Activated naive CD4-positive, alpha-beta T cell treated with anti-CD3 and anti-CD28 coated beads for 36 hours (primary cell): Measurements from ENCODE around the gene TNRC6A. TPM values are rescaled to one million over a fixed set of nuclear protein-coding genes. Genes with fewer than 3 reads are reported as not detected.

Experiments used
- CTCF ChIA-PET: fragments of 350-600 bp; sonication (Branson Sonifier 250); formaldehyde crosslinking; loops from one replicate; lab custom pipeline; 2021; ENCODE audit warnings: antibody characterized with exemption; lab: Charles Lee
- DNase-seq: peaks from one replicate; pipeline ENCODE4 v3.0.0-alpha.2; 2020
- H3K27ac Mint-ChIP-seq: one replicate; pipeline ENCODE4 v1.8.0; 2021; ENCODE audit warnings: mild to moderate bottlenecking, mixed read lengths
- H3K27me3 Mint-ChIP-seq: one replicate; pipeline ENCODE4 v1.8.0; 2021; ENCODE audit warnings: low read depth, mixed read lengths
- H3K36me3 Mint-ChIP-seq: one replicate; pipeline ENCODE4 v1.8.0; 2021; ENCODE audit warnings: low read depth, mixed read lengths
- H3K4me1 Mint-ChIP-seq: one replicate; pipeline ENCODE4 v1.8.0; 2021; ENCODE audit warnings: low read depth, mixed read lengths
- H3K4me3 Mint-ChIP-seq: one replicate; pipeline ENCODE4 v1.8.0; 2021; ENCODE audit warnings: mild to moderate bottlenecking, moderate library complexity, mixed read lengths
- H3K9me3 Mint-ChIP-seq: one replicate; pipeline ENCODE4 v1.8.0; 2021; ENCODE audit warnings: mixed read lengths
- intact Hi-C: fragments of 100-400 bp; cut with micrococcal nuclease; formaldehyde crosslinking; loops from one replicate; pipeline ENCODE4 v1.15.1; 2023
- total RNA-seq, 2 experiments: library from RNA; stranded (reverse); gene quantifications; one replicate each; pipeline ENCODE4 v1.2.3, GENCODE V29; 2021

TNRC6A gene
- total RNA-seq, 2 experiments from 2014 or later: 37.2 to 39.0 TPM

DNA sequence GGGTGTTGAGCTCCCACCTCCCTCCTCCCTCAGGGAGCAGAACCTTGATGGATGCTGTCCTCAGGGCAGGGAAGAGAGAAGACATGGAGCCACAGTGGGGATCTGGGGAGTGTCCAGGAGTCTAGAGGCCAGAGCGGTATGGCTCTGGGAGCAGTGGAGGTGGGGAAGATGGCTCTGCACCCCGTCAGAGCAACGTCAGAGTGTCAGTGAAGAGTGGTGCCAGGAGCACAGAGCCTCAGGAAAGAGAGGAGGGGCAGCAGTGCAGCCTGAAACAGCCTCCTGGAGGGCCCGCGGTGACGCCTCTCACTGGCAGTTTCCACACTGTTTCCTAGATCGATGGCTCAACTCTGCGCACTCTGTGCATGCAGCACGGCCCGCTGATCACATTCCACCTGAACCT, 93.1 kb downstream of the TNRC6A start:
- CTCF ChIA-PET: no interaction called here
- no peak for DNase-seq
- Mint-ChIP-seq H3K4me3 (no peak overlapping the region), H3K36me3 (peaks cover 51% of the 10 kb centered on the region), H3K4me1 (no peaks in the 10 kb centered on the region), H3K27me3 (no peaks in the 10 kb centered on the region), H3K27ac (no peak overlapping the region), H3K9me3 (no peaks in the 10 kb centered on the region)
- intact Hi-C loops: no loop called here

DNA sequence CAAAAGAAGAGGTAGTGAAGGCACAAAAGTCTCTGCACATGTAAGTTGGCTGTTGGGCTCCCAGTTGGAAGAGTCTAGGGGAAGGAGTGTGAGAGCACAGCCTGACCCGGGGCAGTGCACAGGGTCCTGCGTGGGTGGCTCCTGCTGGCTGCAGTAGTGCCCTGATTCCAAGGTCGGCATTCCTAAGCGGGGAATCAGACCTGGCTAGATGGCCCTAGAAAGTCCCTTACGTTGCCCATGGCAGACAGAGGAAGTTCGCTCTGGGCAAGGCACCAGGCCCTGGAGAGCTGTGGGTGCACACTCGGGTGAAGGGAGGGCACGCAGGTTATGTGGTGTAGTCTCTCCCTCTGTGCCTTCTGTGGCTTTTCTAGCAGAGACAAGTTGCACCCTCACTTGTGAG, 93.5 kb downstream of the TNRC6A start:
- Mint-ChIP-seq H3K27me3 (no peaks in the 10 kb centered on the region), H3K4me1 (no peaks in the 10 kb centered on the region), H3K36me3 (peaks cover 48% of the 10 kb centered on the region), H3K27ac (no peak overlapping the region), H3K9me3 (no peaks in the 10 kb centered on the region), H3K4me3 (no peak overlapping the region)
- no peak for DNase-seq
- intact Hi-C loops: no loop called here
- CTCF ChIA-PET: no interaction called here

DNA sequence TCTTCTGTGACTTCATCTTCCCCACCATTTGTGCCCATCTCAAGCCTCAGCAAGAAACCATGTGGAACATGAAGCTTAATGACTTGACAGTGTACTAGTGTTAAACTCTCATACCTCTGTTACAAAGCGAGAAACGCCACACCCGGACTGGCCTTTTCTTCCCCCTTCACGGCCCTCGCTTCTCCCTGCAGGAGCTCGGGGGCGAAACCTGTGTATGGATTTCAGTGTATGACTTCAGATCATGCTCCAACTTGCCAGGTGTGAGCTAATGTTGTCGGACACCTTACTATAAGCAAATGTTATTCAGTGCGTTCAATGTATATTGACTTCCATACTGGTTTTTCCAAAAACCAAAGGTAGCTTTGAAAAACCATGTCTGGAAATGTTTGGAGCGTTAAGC, 96.2 kb downstream of the TNRC6A start:
- peaks cover 36% of the 10 kb centered on the region for H3K36me3 Mint-ChIP-seq
- no peak overlapping the region for H3K27ac Mint-ChIP-seq
- no peaks in the 10 kb centered on the region for H3K27me3 Mint-ChIP-seq
- H3K9me3 Mint-ChIP-seq: no peaks in the 10 kb centered on the region
- intact Hi-C loops: no loop called here
- no peak for DNase-seq
- H3K4me3 Mint-ChIP-seq: no peak overlapping the region
- CTCF ChIA-PET: no interaction called here
- no peaks in the 10 kb centered on the region for H3K4me1 Mint-ChIP-seq

DNA sequence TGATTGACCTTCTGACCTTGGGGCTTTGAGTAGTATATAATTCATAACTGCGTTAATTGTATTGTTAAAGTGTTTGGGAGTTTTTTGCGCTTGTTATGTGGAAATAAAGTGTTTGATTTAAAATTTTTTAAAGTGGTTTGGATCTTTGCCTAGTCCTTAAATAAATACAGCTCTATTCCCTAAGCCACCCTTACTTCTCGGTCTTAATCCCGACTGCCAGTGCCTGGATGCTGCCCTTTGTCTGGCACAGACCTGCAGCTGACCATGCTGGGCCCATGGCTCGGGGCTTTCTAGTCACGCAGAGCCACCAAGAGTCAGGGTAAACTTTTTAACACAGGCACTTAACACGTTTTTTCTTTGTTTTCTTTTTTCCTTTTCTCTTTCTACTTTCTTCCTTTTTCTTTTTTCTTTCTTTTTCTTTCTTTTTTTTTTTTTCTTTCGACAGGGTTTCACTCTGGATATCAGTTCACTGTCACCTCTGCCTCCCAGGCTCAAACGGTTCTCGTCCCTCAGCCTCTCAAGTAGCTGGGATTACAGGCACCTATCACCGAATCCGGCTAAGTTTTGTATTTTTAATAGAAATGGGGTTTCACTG, 96.7 kb downstream of the TNRC6A start:
- no peak for DNase-seq
- Mint-ChIP-seq H3K36me3 (peaks cover 31% of the 10 kb centered on the region), H3K4me3 (no peak overlapping the region), H3K4me1 (no peaks in the 10 kb centered on the region), H3K27ac (no peak overlapping the region), H3K27me3 (no peaks in the 10 kb centered on the region), H3K9me3 (no peaks in the 10 kb centered on the region)
- CTCF ChIA-PET: interaction anchor here (1.0 kb wide), 1 partner anchor 10 kb away, joined by 4 read pairs; no protein-coding TSS in a partner anchor
- intact Hi-C loops: no loop called here

DNA sequence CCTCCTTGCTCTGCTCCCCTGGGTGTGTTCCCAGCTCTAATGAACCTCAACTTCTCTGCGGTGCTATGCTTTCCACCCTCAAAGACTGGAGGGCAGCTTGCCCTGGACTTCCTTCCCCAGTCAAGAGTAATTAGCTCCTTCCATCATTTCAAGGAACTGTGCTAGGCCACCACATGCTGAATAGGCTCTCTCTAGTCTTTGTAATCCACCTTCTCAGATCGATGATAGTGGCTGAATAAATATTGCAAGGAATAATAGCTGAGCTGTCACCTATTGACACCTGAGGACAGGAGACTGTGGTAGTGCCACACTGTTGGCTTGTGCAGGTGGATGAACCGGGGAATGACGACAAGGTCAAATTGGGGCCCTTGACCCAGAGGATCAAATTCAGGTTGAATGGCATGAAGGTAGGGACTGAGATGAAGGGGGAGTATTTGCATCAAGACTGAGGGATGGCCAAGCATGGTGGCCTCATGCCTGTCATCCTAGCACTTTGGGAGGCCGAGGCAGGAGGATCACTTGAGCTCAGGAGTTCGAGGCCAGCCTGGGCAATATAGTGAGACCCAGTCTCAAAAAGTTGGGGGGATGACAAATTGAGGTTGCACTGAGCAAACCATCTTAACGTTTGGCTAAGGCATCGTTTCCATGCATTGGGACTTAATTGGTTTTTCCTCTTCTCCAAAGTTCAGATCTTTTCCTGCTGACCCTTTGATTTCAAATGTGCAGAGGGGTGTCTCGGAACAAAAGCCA, 97.5 kb downstream of the TNRC6A start:
- Mint-ChIP-seq H3K4me1 (no peaks in the 10 kb centered on the region), H3K9me3 (no peaks in the 10 kb centered on the region), H3K36me3 (peaks cover 27% of the 10 kb centered on the region), H3K27ac (no peak overlapping the region), H3K4me3 (no peak overlapping the region), H3K27me3 (no peaks in the 10 kb centered on the region)
- DNase-seq: no peak
- CTCF ChIA-PET: interaction anchor here (1.0 to 1.1 kb wide), 2 partner anchors 11 to 398 kb away, joined by 3 to 4 read pairs; no protein-coding TSS in a partner anchor
- intact Hi-C loops: no loop called here

DNA sequence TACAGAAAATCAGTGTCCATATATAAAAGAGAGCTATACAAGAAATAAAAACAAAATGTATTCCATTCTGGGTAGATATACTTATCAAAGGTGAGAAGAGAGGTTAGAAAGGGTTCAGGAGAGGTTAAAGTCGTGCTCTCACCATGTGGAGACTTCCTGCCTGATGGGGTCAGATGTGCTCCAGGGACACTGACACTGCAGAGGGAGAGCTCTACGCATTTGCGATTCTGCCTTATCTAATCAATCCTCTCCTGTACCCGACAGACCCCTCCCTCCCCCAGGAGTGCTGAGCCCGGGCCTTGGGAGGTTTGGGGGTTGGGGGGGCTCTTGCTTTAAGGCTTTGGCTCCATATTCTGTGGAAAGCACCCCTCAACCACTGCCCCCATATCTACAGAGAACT, 99.7 kb downstream of the TNRC6A start:
- Mint-ChIP-seq H3K27me3 (no peaks in the 10 kb centered on the region), H3K4me1 (no peaks in the 10 kb centered on the region), H3K36me3 (peaks cover 9% of the 10 kb centered on the region), H3K9me3 (no peaks in the 10 kb centered on the region), H3K27ac (no peak overlapping the region), H3K4me3 (no peak overlapping the region)
- CTCF ChIA-PET: no interaction called here
- intact Hi-C loops: no loop called here
- no peak for DNase-seq

DNA sequence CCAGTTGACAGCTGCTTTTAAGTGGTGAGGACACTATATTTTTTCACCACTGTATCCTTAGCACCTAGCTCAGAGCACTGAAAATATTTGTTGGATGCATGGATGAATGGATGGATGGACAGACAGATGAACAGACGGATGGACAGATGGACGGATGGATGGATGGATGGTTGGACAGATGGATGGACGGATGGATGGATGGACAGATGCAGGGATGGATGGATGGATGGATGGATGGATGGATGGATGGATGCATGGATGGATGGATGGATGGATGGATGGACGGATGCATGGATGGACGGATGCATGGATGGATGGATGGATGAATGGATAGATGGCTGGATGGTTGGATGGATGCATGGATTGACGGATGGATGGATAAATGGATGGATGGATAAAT, 103.9 kb downstream of the TNRC6A start:
- CTCF ChIA-PET: no interaction called here
- intact Hi-C loops: loop anchor here (5.0 kb wide), 1 partner anchor 274 kb away; no protein-coding TSS in a partner anchor
- H3K4me3 Mint-ChIP-seq: no peak overlapping the region

DNA sequence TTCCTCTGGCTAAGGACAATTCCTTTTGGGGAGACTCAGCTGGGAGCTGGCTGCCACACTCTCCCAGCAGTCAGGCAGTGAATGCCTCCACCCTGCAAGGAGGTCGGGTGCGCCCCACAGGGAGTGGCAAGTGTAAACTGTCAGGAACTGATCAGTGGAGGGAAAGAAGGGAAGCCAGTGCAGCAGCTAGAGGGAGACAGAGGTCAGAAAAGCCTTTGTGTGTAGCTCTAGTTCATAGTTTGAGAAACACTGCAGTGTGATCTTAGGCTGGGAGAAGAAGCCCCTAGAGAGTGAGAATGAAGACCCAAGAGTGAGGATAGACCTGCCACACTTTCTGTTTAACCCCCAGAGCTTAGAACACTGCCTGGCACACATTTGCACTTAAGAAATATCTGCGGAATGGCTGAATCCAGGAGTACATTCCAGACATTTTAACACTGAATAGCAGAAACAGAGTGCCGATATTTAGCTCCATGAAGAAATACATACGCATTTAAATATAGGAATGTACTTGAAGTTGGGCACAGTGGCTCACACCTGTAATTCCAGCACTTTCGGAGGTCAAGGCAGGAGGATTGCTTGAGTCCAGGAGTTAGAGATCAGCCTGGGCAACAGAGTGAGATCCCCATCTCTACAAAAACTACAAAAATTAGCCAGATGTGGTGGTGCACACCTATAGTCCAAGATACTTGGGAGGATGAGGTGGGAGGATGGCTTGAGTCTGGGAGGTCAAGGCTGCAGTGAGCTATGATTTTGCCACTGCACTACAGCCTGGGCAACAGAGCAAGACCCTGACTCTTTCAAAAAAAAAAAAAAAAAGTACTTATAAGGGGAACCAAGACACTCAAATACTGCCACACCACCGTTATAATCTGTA, 105.2 kb downstream of the TNRC6A start:
- H3K4me3 Mint-ChIP-seq: no peak overlapping the region
- H3K27ac Mint-ChIP-seq: no peak overlapping the region
- H3K9me3 Mint-ChIP-seq: no peaks in the 10 kb centered on the region
- CTCF ChIA-PET: interaction anchor here (0.7 to 0.9 kb wide), 2 partner anchors 206 to 391 kb away, joined by 3 to 4 read pairs; no protein-coding TSS in a partner anchor
- intact Hi-C loops: loop anchor here (5.0 kb wide), 1 partner anchor 273 kb away; no protein-coding TSS in a partner anchor
- H3K4me1 Mint-ChIP-seq: no peaks in the 10 kb centered on the region
- DNase-seq: peak; percentile 37
- no peaks in the 10 kb centered on the region for H3K27me3 Mint-ChIP-seq
- H3K36me3 Mint-ChIP-seq: no peaks in the 10 kb centered on the region

More for the DNA sequence above, 103.9 kb downstream of the TNRC6A start:
- no peaks in the 10 kb centered on the region for H3K4me1 Mint-ChIP-seq
- no peak for DNase-seq
- no peak overlapping the region for H3K27ac Mint-ChIP-seq
- H3K27me3 Mint-ChIP-seq: no peaks in the 10 kb centered on the region
- H3K36me3 Mint-ChIP-seq: no peaks in the 10 kb centered on the region
- H3K9me3 Mint-ChIP-seq: no peaks in the 10 kb centered on the region

DNA sequence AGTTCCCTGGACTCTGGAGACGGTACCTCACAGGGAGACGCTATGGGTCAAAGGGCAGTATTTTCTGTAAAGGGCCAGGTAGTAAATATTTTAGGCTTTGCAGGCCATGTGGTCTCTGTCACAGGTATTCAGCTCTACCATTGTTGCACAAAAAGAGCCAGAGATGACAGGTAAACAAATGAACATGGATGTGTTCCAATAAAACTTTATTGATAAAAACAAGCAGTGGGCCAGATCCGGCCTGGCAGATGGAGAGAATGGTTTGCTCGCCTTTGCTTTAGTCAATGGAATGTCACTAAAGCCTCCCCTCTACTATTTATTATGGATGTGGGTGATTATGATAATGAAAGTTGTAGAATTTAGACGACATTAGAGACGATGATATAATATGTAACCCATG, 107.4 kb downstream of the TNRC6A start:
- no peaks in the 10 kb centered on the region for H3K4me1 Mint-ChIP-seq
- CTCF ChIA-PET: no interaction called here
- H3K9me3 Mint-ChIP-seq: no peaks in the 10 kb centered on the region
- H3K27me3 Mint-ChIP-seq: no peaks in the 10 kb centered on the region
- H3K36me3 Mint-ChIP-seq: no peaks in the 10 kb centered on the region
- no peak overlapping the region for H3K4me3 Mint-ChIP-seq
- DNase-seq: no peak
- H3K27ac Mint-ChIP-seq: no peak overlapping the region
- intact Hi-C loops: no loop called here

DNA sequence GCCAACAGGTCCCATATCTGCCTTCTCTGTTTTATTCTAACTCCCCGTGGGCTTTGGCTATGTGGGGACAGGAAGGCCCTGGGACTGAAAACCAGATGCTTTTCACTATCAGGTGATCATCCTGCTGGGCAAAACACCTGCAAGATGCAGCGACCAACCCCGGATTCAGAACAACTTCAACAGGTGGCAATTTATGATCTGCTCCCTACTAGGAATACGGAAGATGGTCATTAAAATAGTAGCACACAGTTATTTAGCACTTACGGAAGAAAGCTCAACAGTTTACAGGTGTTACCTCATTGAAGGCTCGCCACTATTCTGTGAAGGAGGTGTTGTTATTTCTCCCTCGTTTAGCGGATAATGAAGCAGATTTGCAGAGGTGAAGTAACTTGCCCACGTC, 108.5 kb downstream of the TNRC6A start:
- no peaks in the 10 kb centered on the region for H3K27me3 Mint-ChIP-seq
- H3K27ac Mint-ChIP-seq: no peak overlapping the region
- no peaks in the 10 kb centered on the region for H3K36me3 Mint-ChIP-seq
- no peaks in the 10 kb centered on the region for H3K9me3 Mint-ChIP-seq
- H3K4me3 Mint-ChIP-seq: no peak overlapping the region
- intact Hi-C loops: no loop called here
- H3K4me1 Mint-ChIP-seq: no peaks in the 10 kb centered on the region
- DNase-seq: no peak
- CTCF ChIA-PET: no interaction called here

DNA sequence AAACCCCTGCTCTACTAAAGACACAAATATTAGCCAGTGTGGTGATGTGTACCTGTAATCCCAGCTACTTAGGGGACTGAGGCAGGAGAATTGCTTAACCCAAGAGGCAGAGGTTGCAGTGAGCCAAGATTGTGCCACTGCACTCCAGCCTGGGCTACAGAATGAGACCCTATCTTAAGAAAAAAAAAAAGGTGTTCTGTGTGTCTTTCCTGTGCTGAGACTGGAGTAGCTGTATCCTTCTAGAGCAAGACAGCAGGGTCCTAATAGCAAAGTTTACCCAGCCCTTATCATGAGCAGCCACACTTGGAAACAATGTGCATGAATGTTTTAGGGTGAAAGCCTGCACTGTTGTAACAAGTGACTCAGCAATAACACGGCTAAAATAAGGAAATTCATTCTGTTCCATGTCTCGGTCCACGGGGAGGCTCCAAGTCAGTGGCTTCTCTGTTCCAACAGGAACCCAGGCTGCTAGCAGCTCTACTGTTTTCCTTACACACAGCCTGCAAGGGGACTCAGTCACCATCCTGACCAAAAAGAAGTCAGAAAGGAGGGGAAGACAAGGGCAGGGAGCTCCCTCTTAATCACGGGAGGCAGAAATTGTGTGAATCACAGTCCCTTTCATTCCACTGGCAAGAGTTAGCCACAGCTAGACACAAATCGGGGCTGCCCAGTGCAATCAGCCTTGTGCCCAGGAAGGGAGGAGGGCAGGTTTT, 109.3 kb downstream of the TNRC6A start:
- Mint-ChIP-seq H3K27ac (no peak overlapping the region), H3K4me1 (no peaks in the 10 kb centered on the region), H3K36me3 (peaks cover under 1% of the 10 kb centered on the region), H3K9me3 (no peaks in the 10 kb centered on the region), H3K27me3 (no peaks in the 10 kb centered on the region), H3K4me3 (no peak overlapping the region)
- DNase-seq: no peak
- CTCF ChIA-PET: interaction anchor here (0.6 kb wide), 1 partner anchor 9 kb away, joined by 3 read pairs; no protein-coding TSS in a partner anchor
- intact Hi-C loops: no loop called here
